ENCODE results near the gene RIPOR3.
"Not testable (repeated sequence)": the region's sequence is repeated elsewhere in the genome, so short reads cannot be mapped to it uniquely, and the experiment has no call there.

The RIPOR3 gene

GRCh38 chr20:50704514-50704913 is 13.2 kb upstream of the RIPOR3 start:
- no peak for DNase-seq

GRCh38 chr20:50703651-50704438 is 12.5 kb upstream of the RIPOR3 start:
- DNase-seq, result not testable (repeated sequence)

GRCh38 chr20:50701041-50701963 is 10.0 kb upstream of the RIPOR3 start:
- DNase-seq, result no peak

- no peak for DNase-seq
Observed at GRCh38 chr20:50699688-50700087, 8.3 kb upstream of the RIPOR3 start.

- DNase-seq, result not testable (repeated sequence)
Observed at GRCh38 chr20:50698255-50698654, 6.9 kb upstream of the RIPOR3 start.

- DNase-seq, result no peak
Observed at GRCh38 chr20:50695135-50695872, 4.0 kb upstream of the RIPOR3 start.

- DNase-seq, result no peak
Observed at GRCh38 chr20:50694379-50695134, 3.2 kb upstream of the RIPOR3 start.

- DNase-seq, result no peak
Observed at GRCh38 chr20:50693001-50693400, 1.7 kb upstream of the RIPOR3 start.

- DNase-seq, result no peak
Observed at GRCh38 chr20:50692552-50692933, 1.2 kb upstream of the RIPOR3 start.

- DNase-seq, result no peak
Observed at GRCh38 chr20:50691573-50692551, 520 bp upstream of the RIPOR3 start.

GRCh38 chr20:50689864-50690649 is 1.3 kb downstream of the RIPOR3 start:
- no peak for DNase-seq

- DNase-seq, result no peak
Observed at GRCh38 chr20:50688256-50688975, 2.9 kb downstream of the RIPOR3 start.

GRCh38 chr20:50686821-50687220 is 4.5 kb downstream of the RIPOR3 start:
- no peak for DNase-seq

GRCh38 chr20:50683570-50683969 is 7.8 kb downstream of the RIPOR3 start:
- DNase-seq, result no peak

GRCh38 chr20:50682947-50683530 is 8.3 kb downstream of the RIPOR3 start:
- DNase-seq, result no peak

- DNase-seq, result no peak
Observed at GRCh38 chr20:50682065-50682464, 9.3 kb downstream of the RIPOR3 start.

- no peak for DNase-seq
Observed at GRCh38 chr20:50681359-50682064, 9.8 kb downstream of the RIPOR3 start.

GRCh38 chr20:50680105-50680960 is 11.0 kb downstream of the RIPOR3 start:
- DNase-seq, result no peak
